Parathyroid adenoma (tissue), 2 donors: ENCODE measurements around the gene FOXA1.

Source experiments
- H2AFZ ChIP-seq: fragments of 300-600 bp; sonication (generic); one replicate; pipeline ENCODE4 v1.7.0; 2017; ENCODE audit warnings: antibody characterized with exemption, mild to moderate bottlenecking
- H3K27ac ChIP-seq: fragments of 300-600 bp; sonication (generic); one replicate; pipeline ENCODE4 v1.7.0; 2017
- H3K27me3 ChIP-seq: fragments of 300-600 bp; sonication (generic); one replicate; pipeline ENCODE4 v1.7.0; 2017; ENCODE audit warnings: low read length; ENCODE audit not compliant: control insufficient read depth, insufficient read depth
- H3K36me3 ChIP-seq: fragments of 300-600 bp; sonication (generic); one replicate; pipeline ENCODE4 v1.7.0; 2017; ENCODE audit warnings: low read length; ENCODE audit not compliant: control insufficient read depth, insufficient read depth
- H3K4me1 ChIP-seq: fragments of 300-600 bp; sonication (generic); one replicate; pipeline ENCODE4 v1.7.0; 2017; ENCODE audit warnings: control low read depth
- H3K4me2 ChIP-seq: fragments of 300-600 bp; sonication (generic); one replicate; pipeline ENCODE4 v1.7.0; 2017; ENCODE audit warnings: low read length
- H3K4me3 ChIP-seq: fragments of 300-600 bp; sonication (generic); one replicate; pipeline ENCODE4 v1.7.0; 2017; ENCODE audit warnings: low read depth, low read length
- H3K79me2 ChIP-seq: fragments of 300-600 bp; sonication (generic); one replicate; pipeline ENCODE4 v1.7.0; 2017; ENCODE audit warnings: control low read depth
- H3K9ac ChIP-seq: fragments of 300-600 bp; sonication (generic); one replicate; pipeline ENCODE4 v1.7.0; 2017; ENCODE audit warnings: mild to moderate bottlenecking
- H3K9me3 ChIP-seq: fragments of 300-600 bp; sonication (generic); one replicate; pipeline ENCODE4 v1.7.0; 2017; ENCODE audit warnings: low read length; ENCODE audit not compliant: control insufficient read depth
- TF ChIP-seq, protein P1 (sequence below): fragments of 300-600 bp; sonication (generic); IDR thresholded peaks from one replicate; pipeline ENCODE4 v1.7.0; 2017; ENCODE audit warnings: antibody characterized with exemption, mild to moderate bottlenecking
- donor health status: primary hyperparathyroidism.

Gene FOXA1

DNA sequence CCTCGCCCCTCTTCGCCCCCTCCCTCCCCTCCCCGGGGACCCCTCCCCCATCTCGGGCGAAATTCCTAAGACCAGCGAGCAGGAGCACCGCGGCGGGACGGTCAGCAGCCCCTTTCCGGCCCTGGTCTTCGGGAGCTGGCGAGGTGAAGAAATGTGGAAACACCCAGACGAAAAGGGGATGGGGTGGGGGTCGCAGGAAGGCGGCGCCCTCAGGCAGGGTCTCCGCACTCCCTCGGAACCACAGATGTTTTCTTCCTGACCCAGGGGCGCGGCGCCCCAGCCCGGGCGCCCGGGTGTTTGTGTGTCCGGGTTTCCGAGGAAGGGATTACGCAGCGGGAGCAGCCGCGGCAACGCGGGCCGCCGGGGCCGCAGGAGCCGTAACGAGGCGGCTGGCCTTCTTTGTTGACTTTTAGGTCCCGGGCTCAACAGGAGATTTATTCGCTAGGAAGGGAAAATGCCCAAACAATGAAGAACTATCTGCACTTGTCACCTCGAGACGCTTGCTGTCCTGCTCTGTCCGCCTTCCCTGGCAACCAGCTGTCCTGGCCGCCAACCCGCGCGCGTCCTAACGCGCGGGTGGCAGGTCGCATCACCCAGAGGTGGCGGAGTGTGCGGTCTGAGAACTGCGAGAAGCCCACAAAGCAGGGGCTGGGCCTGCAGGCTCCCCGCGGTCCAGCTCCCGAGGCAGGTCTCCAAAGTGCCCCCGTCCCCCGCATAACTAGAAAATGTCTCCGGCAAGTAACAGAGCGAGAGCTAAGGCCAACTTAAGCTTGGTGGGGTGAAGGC is 7.0 kb downstream of the FOXA1 start:
- Histone ChIP-seq H3K27me3 (peaks cover 43% of the 10 kb centered on the region), H3K9me3 (peaks cover 9% of the 10 kb centered on the region), H3K9ac (no peak overlapping the region)

DNA sequence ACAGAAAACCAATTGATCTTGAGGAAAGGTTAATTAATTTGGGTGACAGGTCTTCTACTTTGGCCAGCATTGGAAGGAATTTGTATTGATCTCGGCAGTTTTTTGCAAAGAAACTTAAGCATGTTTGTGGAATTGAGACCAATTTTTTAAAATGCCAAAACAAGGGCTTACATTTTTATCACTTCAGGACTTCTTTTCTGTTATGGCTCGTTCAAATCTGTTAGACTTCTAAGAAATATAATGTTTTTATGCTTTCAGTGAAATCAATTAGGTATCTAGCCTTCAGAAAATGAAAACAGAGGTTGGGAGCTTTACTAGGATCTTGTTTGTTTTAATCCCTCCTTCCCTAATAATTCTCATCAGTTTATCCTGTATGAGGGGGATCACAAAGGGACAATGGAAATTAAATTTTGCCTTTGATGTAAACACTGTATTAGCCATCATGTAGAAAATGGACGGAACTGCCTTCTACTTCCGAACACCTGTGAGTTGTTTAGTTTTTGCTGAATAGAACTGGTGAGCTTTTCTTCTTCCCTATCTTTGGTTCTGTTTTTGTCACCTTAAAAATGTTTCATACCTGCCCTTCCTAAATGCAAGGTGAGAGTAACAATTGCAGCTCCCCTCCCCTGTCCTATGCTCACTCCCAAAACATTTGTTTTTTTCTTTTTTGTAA is 7.8 kb downstream of the FOXA1 start:
- Histone ChIP-seq H3K27ac (no peak overlapping the region), H2AFZ (no peak overlapping the region), H3K9me3 (peaks cover 9% of the 10 kb centered on the region), H3K9ac (no peak overlapping the region), H3K36me3 (no peaks in the 10 kb centered on the region), H3K79me2 (no peaks in the 10 kb centered on the region), H3K4me3 (no peak overlapping the region), H3K27me3 (peaks cover 35% of the 10 kb centered on the region), H3K4me2 (no peak overlapping the region), H3K4me1 (no peaks in the 10 kb centered on the region)
- TF ChIP-seq, protein P1, sequence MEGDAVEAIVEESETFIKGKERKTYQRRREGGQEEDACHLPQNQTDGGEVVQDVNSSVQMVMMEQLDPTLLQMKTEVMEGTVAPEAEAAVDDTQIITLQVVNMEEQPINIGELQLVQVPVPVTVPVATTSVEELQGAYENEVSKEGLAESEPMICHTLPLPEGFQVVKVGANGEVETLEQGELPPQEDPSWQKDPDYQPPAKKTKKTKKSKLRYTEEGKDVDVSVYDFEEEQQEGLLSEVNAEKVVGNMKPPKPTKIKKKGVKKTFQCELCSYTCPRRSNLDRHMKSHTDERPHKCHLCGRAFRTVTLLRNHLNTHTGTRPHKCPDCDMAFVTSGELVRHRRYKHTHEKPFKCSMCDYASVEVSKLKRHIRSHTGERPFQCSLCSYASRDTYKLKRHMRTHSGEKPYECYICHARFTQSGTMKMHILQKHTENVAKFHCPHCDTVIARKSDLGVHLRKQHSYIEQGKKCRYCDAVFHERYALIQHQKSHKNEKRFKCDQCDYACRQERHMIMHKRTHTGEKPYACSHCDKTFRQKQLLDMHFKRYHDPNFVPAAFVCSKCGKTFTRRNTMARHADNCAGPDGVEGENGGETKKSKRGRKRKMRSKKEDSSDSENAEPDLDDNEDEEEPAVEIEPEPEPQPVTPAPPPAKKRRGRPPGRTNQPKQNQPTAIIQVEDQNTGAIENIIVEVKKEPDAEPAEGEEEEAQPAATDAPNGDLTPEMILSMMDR = no peak

More for the DNA sequence above, 7.0 kb downstream of the FOXA1 start:
- TF ChIP-seq, protein P1 = no peak
- no peak overlapping the region for H3K4me3 ChIP-seq
- no peak overlapping the region for H3K4me2 ChIP-seq
- no peak overlapping the region for H2AFZ ChIP-seq
- H3K4me1 ChIP-seq = no peaks in the 10 kb centered on the region
- no peaks in the 10 kb centered on the region for H3K36me3 ChIP-seq
- no peaks in the 10 kb centered on the region for H3K79me2 ChIP-seq
- H3K27ac ChIP-seq = no peak overlapping the region

- Histone ChIP-seq H3K9ac (no peak overlapping the region), H3K4me1 (no peaks in the 10 kb centered on the region), H3K9me3 (peaks cover 9% of the 10 kb centered on the region), H3K4me3 (no peak overlapping the region), H3K36me3 (no peaks in the 10 kb centered on the region), H3K27me3 (peaks cover 30% of the 10 kb centered on the region), H3K27ac (no peak overlapping the region), H3K4me2 (no peak overlapping the region), H2AFZ (no peak overlapping the region), H3K79me2 (no peaks in the 10 kb centered on the region)
- TF ChIP-seq, protein P1 = no peak
Observed at GRCh38 chr14:37586797-37587130, 8.3 kb downstream of the FOXA1 start.

- no peak overlapping the region for H3K9ac ChIP-seq
- H3K4me2 ChIP-seq = no peak overlapping the region
- peaks cover 26% of the 10 kb centered on the region for H3K27me3 ChIP-seq
- no peak overlapping the region for H3K4me3 ChIP-seq
- no peak overlapping the region for H3K27ac ChIP-seq
- no peaks in the 10 kb centered on the region for H3K4me1 ChIP-seq
- H2AFZ ChIP-seq = no peak overlapping the region
- H3K9me3 ChIP-seq = peaks cover 9% of the 10 kb centered on the region
- H3K79me2 ChIP-seq = no peaks in the 10 kb centered on the region
- TF ChIP-seq, protein P1 = no peak
- H3K36me3 ChIP-seq = no peaks in the 10 kb centered on the region
Observed at GRCh38 chr14:37585971-37586796, 8.9 kb downstream of the FOXA1 start.
